Airway epithelial cell (primary cell): ENCODE results near the gene SOCS1. TPM values are rescaled to one million over a fixed set of nuclear protein-coding genes. Genes with fewer than 3 reads are reported as not detected.

Experiments
- total RNA-seq: library from RNA; depleted of rRNA; stranded (reverse); fragments of >200 nt; gene quantifications from 2 replicates; pipeline ENCODE4 v1.2.3, GENCODE V29; 2015

The SOCS1 gene, protein sequence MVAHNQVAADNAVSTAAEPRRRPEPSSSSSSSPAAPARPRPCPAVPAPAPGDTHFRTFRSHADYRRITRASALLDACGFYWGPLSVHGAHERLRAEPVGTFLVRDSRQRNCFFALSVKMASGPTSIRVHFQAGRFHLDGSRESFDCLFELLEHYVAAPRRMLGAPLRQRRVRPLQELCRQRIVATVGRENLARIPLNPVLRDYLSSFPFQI
- total RNA-seq: 1.3 and 1.6 TPM in 2 replicates

DNA sequence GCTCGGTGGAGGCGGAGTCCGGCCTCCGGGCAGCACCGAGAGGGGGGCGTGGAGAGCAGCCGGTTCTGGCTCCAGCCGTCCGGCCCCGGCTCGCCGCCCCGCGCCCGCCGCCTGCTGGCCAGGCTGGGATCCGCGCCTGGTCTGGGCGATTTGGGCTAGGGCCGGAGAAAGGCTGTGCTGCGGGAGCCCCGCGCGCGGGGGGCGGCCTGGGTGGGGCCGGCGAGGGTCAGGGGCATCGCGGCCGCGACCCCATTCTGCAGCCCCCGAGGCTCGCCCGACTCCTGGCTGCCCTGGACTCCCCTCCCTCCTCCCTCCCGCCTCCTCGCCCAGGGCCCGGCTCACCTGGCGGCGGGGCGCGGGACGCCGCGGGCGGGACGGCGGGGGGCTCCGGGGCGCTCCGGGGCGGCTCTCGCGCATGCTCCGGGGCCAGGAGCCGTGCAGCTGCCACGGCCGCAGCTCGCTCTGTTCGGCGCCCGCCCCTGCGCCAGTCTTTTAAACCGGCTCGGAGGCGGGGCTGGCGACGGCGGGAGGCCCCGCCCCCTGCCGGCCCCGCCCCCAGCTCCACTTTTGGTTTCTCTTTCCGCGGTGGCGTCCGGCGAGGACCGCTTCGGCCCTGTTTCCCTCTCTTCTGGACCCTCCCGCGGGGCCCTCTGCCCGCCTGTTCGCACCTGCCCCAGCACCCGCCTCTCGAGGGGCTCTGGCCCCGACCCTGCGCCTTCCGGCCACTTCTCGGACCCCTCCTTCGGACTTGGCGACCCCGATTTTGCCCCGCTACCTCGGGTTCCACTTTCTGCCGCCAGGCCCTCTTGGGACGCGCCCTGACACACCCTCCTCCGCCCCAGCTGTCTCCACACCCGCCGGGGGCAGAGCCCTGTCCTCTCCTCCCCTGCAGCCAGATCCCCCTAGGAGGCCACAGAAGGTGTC lies at the start of gene SOCS1:
Gene SOCS1, minus strand, starts transcription at position 468 of the 924 bp plus-strand sequence. CDS start 726 bp downstream, outside the sequence.

DNA sequence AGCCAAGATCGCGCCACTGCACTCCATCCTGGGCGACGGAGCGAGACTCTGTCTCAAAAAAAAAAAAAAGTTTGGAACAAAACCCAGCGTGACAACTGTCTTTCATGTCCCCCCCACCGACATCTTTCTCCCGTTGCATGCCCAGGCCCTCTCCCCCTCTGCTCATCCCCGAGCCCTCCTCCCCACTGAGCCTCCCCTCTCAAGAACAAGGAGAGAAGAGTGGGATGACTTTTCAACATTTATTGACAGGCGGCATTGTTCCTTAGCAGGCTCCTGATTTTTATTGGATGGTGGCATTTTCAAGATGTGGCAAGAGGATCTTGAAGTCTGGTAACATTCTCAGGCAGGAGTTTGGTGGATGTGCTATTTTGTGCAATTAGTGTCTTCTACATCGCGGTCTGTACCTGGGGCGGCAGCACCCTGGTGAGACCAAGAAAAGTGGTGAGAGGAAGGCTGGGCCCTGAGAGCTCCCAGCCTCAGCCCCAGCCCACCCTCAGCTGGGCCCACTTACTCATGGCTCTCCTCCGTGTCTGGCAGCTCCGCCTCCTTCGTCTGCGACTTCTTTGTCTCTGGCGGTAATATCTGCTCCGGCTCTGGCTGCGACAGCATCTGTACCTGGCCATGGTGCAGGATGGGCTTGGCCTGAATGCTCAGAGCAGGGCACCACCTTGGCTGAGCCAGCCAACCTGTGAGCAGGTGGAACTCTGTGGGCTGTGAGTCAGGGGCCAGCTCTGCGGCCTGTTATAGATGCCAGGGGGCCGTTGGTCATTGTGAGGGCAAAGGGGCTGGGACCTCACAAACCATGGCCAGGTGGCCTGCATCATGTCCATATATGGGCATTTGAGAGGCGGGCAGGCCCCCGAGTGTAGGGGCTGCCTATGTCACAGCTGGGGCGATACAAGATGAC lies 24.9 kb upstream of the SOCS1 start, which contains the start of gene PRM1:
Gene PRM1, minus strand, starts transcription at position 715 of the 907 bp plus-strand sequence. Its CDS starts 92 bp downstream, at position 623.

DNA sequence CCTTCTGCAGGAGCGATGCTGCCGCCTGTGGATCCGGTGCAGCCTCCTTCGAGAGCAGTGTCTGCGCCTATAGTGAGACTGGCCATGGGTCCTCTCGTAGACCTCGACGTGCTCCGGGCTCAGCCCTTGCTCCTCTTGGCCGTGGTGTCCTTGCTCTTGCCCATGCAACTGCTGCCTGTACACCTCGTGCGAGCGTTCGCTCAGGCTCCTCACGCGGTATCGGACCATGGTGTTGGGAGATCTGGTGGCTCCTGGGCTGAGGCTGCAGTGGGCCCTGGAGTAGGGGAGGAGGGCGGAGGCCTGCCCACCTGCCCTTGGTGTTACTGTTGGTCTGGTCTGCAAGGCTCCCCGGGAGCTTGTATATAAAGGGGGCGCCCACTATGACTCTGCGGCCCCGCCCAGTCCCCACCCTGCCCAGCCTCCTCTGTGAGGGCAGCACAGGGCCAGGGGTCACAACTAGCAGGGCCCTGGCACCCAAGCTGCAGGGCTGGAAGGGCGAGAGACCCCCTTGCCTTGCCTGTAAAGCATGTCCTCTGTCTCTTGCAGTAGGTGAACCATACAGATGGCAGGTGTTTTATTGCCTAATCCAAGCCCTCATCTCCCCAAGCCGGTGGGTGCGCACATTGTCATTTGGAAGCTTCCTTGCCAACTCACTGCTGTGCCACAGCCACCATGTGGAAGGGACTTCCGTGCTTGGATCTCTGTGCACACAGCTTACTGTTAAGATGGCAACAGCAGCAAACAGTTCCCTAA lies 20.3 kb upstream of the SOCS1 start, which contains the start of gene PRM2:
Gene PRM2, minus strand, starts transcription at position 338 of the 753 bp plus-strand sequence. Its CDS starts 110 bp downstream, at position 228.

GRCh38 chr16:11272921-11273720 lies 17.1 kb upstream of the SOCS1 start, which contains the start of gene PRM3:
Gene PRM3, minus strand, starts transcription at chr16:11273629. Its CDS starts 34 bp downstream, at chr16:11273595.

GRCh38 chr16:11268921-11269375 lies 12.9 kb upstream of the SOCS1 start, which contains the start of gene TNP2:
Gene TNP2, minus strand, starts transcription at chr16:11269325. Its CDS starts 63 bp downstream, at chr16:11269262.

Other genes with a start within 250 kb of the SOCS1 start
- not detected in 2 replicates for gene TNP2, start 13.1 kb upstream of the SOCS1 start, total RNA-seq
- not detected in 2 replicates for gene PRM3, start 17.4 kb upstream of the SOCS1 start, total RNA-seq
- gene PRM2, start 20.3 kb upstream of the SOCS1 start, total RNA-seq: not detected in 2 replicates
- not detected in 2 replicates for gene PRM1, start 25.1 kb upstream of the SOCS1 start, total RNA-seq
- 12.3 TPM in 2 replicates for gene RMI2, start 89.3 kb upstream of the SOCS1 start, total RNA-seq